ENCODE measurements around the gene NEK5.
"Not testable (repeated sequence)": the region's sequence is repeated elsewhere in the genome, so short reads cannot be mapped to it uniquely, and the experiment has no call there.

NEK5 gene

GRCh38 chr13:52147225-52147624 lies 18.4 kb upstream of the NEK5 start:
- DNase-seq = no peak
- in situ Hi-C loops (cut with MboI; ENCODE audit: low pct_unique_long_range_greater_than_20kb, low sequenced_read_pairs) = no loop called here

DNA sequence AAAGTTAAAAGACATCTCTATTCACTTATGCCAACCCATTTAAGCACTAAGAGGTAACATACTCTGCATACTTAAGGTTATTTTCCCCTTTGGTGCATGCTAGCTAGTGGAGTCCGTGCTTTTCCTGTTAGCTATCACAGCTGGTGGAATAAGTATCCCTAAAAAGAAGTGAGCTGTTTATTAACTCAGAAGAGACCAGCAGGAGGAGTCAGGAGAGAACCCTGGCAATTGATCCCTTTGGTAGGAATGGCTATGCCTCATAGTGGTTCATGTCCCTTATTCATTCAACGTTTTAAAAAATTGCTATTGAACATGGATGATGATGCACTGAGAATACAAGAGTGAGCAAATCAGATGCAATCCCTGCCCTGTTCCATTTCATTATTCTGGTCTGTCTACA lies 12.4 kb upstream of the NEK5 start:
- DNase-seq = no peak
- in situ Hi-C loops (cut with MboI; ENCODE audit: low pct_unique_long_range_greater_than_20kb, low sequenced_read_pairs) = no loop called here

- in situ Hi-C loops (cut with MboI; ENCODE audit: low pct_unique_long_range_greater_than_20kb, low sequenced_read_pairs) = no loop called here
- DNase-seq = no peak
Observed at GRCh38 chr13:52137489-52137888, 8.6 kb upstream of the NEK5 start.

GRCh38 chr13:52136763-52137162 lies 7.9 kb upstream of the NEK5 start:
- no peak for DNase-seq
- in situ Hi-C loops (cut with MboI; ENCODE audit: low pct_unique_long_range_greater_than_20kb, low sequenced_read_pairs) = no loop called here

DNA sequence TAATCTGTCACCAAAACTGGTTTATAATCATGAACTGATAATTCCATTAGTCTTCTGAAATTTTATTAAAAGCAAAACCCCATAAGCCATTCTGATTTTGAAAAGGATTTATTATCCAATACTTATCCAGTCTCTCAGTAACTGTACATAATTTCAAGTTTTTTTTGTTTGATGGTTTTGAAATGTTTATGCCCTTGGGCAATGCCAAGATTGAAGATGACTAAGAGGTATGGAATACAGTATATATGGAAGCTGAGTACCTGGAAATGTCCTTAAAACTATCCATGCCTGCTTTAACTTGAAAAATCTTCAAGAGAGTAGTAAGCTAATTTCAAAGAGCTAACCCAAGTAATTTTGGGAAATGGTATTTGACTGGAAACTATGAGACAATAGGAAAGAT lies 1.8 kb upstream of the NEK5 start:
- in situ Hi-C loops (cut with MboI; ENCODE audit: low pct_unique_long_range_greater_than_20kb, low sequenced_read_pairs) = no loop called here
- no peak for DNase-seq

- DNase-seq = peak; percentile 89
- in situ Hi-C loops (cut with MboI; ENCODE audit: low pct_unique_long_range_greater_than_20kb, low sequenced_read_pairs) = no loop called here
Observed at GRCh38 chr13:52127783-52128702, 830 bp downstream of the NEK5 start.

- DNase-seq = no peak
- in situ Hi-C loops (cut with MboI; ENCODE audit: low pct_unique_long_range_greater_than_20kb, low sequenced_read_pairs) = no loop called here
Observed at GRCh38 chr13:52127378-52127777, 1.5 kb downstream of the NEK5 start.

DNA sequence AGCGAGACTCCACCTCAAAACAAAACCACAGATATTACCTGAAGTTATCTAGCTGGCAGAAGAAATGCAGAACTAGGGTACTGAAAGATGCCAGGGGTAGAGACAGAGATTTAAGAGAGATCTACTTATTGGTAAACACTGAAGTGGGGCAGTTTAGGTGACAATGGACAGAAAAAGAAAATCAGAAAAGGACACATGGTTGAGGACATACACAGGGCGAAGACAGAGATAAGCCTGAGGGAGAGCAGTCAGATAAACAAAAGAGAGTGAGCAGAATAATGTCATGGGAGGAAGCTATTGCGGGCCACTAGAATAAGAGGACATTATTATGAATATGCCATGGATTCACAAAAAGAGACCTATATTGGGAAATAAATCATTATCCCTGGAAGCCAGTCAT lies 3.3 kb downstream of the NEK5 start:
- no peak for DNase-seq
- in situ Hi-C loops (cut with MboI; ENCODE audit: low pct_unique_long_range_greater_than_20kb, low sequenced_read_pairs) = no loop called here

DNA sequence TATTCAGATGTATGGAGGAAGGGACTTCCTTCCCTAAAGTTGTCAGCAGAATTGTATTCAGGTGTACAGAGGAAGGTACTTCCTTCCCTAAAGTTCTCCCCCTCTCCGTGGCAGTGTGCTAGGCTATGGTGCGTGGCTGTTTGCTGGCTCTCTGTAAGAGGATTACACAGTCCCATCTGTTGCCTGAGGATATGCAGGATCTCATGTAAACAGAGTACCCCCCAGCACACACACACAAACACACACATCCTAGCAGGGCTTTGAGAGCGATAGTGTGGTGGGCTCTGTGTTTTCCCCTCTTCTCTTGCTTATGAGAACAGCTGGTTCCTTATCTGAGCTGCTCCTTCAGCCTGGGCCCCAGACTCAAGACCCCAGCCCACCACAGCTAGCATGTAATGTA lies 10.3 kb downstream of the NEK5 start:
- in situ Hi-C loops (cut with MboI; ENCODE audit: low pct_unique_long_range_greater_than_20kb, low sequenced_read_pairs) = no loop called here

DNA sequence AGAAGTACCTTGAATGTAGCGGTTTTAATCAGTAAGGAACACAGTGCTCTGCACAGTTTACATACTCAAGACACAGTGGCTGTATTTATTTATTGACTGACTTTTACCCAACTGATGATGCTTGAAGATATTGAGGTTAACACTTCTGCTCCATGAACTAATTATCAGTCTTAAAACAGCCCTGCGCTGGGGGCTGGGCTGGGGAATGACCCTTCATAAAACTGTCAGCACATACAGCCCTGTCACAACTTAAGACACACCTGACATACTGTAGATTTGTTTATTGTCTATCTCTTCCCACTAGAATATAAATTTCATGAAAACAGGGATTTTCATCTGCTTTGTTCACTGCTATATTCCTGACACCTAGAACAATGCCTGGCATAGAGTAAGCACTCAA lies 10.8 kb downstream of the NEK5 start:
- no peak for DNase-seq
- in situ Hi-C loops (cut with MboI; ENCODE audit: low pct_unique_long_range_greater_than_20kb, low sequenced_read_pairs) = no loop called here

More for the DNA sequence above, 10.3 kb downstream of the NEK5 start:
- no peak for DNase-seq

- in situ Hi-C loops (cut with MboI; ENCODE audit: low pct_unique_long_range_greater_than_20kb, low sequenced_read_pairs) = no loop called here
- no peak for DNase-seq
Observed at GRCh38 chr13:52112591-52112990, 16.3 kb downstream of the NEK5 start.

DNA sequence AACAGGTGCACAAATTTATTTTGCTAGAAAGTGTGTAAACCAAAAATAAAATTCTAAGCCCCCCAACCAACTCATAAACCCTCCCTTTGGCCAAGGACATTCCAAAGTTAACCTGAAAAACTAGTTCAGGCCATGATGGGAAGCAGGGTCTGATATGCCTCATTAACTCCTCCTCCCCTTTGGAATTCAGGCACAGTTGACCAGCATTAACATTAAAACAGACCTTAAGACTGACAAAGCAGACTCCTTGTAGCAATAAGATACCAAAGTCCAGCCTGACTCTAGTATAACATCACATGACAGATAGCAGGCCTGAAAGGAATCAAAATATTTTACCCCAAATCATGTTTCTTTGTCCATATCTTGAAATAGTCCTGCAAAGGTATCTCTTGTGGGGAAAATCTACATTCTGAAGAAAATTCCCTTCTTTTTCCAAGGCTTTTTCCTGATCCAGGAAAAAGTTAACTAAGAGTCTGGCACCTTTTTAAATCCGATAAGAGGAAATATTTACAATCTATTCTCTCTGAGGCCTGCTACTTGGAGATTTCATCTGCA lies 19.7 kb downstream of the NEK5 start:
- DNase-seq = no peak
- in situ Hi-C loops (cut with MboI; ENCODE audit: low pct_unique_long_range_greater_than_20kb, low sequenced_read_pairs) = no loop called here

GRCh38 chr13:52105841-52106240 lies 23.0 kb downstream of the NEK5 start:
- DNase-seq = no peak
- in situ Hi-C loops (cut with MboI; ENCODE audit: low pct_unique_long_range_greater_than_20kb, low sequenced_read_pairs) = no loop called here

- no peak for DNase-seq
- in situ Hi-C loops (cut with MboI; ENCODE audit: low pct_unique_long_range_greater_than_20kb, low sequenced_read_pairs) = no loop called here
Observed at GRCh38 chr13:52104624-52105023, 24.2 kb downstream of the NEK5 start.

DNA sequence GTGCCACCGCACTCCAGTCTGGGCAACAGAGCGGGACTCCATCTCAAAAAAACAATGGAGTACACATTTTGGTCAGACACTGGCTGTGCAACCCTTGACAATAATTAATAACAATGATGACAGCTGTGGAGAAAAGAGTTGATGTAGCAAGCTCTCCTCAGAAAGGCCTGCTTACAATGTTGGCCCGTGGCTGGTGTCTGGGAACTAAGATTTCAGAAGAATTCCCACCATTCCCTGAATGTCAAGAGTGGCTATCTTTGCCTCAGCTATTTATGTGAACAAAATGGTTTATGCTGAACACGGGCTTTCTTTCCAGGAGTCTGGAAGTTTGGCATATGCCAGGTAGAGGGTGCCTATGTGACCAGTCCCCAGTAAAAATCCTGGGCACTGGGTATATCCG lies 25.5 kb downstream of the NEK5 start:
- DNase-seq = no peak
- in situ Hi-C loops (cut with MboI; ENCODE audit: low pct_unique_long_range_greater_than_20kb, low sequenced_read_pairs) = no loop called here

DNA sequence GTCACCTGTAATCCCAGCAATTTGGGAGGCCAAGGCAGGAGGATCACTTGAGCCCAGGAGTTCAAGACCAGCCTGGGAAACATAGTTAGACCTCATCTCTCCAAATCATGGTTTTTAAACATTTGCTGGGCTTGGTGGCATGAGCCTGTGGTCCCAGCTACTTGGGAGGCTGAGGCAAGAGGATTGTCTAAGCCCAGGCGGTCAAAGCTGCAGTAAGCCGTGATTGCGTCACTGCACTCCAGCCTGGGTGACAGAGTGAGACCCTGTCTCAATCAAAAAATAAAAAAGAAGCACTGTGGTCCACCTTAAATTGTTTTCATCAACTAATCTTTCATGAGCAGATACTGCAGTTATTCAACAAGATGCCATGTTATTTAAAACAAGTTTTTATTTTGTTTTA lies 26.4 kb downstream of the NEK5 start:
- in situ Hi-C loops (cut with MboI; ENCODE audit: low pct_unique_long_range_greater_than_20kb, low sequenced_read_pairs); DNase-seq: not testable (repeated sequence)

DNA sequence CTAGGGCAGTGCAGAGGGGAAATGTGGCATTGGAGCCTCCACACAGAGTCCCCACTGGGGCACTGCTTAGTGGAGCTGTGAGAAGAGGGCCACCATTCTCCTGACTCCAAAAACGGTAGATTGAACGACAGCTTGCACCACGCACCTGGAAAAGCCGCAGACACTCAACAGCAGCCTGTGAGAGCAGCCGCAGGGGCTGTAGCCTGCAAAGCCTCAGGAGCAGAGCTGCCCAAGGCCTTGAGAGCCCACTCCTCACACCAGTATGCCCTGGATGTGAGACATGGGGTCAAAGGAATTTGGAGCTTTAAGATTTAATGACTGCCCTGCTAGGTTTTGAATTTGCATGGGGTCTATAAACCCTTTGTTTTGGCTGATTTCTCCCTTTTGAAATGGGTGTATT lies 31.7 kb downstream of the NEK5 start:
- DNase-seq = no peak
- in situ Hi-C loops (cut with MboI; ENCODE audit: low pct_unique_long_range_greater_than_20kb, low sequenced_read_pairs) = no loop called here

GRCh38 chr13:52096748-52097147 lies 32.1 kb downstream of the NEK5 start:
- in situ Hi-C loops (cut with MboI; ENCODE audit: low pct_unique_long_range_greater_than_20kb, low sequenced_read_pairs) = no loop called here
- no peak for DNase-seq

- in situ Hi-C loops (cut with MboI; ENCODE audit: low pct_unique_long_range_greater_than_20kb, low sequenced_read_pairs) = no loop called here
Observed at GRCh38 chr13:52096062-52096461, 32.8 kb downstream of the NEK5 start.

GRCh38 chr13:52092087-52092486 lies 36.8 kb downstream of the NEK5 start:
- DNase-seq = no peak
- in situ Hi-C loops (cut with MboI; ENCODE audit: low pct_unique_long_range_greater_than_20kb, low sequenced_read_pairs) = no loop called here

More at GRCh38 chr13:52096062-52096461, 32.8 kb downstream of the NEK5 start:
- DNase-seq = no peak

DNA sequence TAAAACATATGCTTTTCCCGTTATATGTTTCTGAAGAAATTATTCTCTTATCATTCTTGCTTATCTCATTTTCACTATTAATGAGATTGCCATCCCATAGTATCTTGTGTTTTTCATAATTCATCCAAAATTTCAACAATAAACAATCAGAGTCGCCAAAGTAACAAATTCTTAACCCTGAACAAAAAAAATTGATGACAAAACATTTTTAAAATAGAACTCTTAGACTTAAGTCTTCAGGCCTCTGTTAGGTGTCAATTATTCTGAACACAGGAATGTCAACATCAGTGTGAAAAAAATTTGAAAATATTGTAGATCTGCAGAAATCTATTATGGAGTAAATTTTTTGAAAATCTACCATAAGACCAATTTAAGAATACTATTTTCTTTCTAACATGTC lies 37.4 kb downstream of the NEK5 start:
- in situ Hi-C loops (cut with MboI; ENCODE audit: low pct_unique_long_range_greater_than_20kb, low sequenced_read_pairs) = no loop called here
- no peak for DNase-seq
